ENCODE measurements around the gene VPS35. TPM values are rescaled to one million over a fixed set of nuclear protein-coding genes. Genes with fewer than 3 reads are reported as not detected.

VPS35 gene
- total and polyA plus RNA-seq, 10 of the 15 experiments (the other 5 are each of a cell fraction or from before 2014, with no cell fraction given), result 28.5 to 125 (median 60.6) TPM

DNA sequence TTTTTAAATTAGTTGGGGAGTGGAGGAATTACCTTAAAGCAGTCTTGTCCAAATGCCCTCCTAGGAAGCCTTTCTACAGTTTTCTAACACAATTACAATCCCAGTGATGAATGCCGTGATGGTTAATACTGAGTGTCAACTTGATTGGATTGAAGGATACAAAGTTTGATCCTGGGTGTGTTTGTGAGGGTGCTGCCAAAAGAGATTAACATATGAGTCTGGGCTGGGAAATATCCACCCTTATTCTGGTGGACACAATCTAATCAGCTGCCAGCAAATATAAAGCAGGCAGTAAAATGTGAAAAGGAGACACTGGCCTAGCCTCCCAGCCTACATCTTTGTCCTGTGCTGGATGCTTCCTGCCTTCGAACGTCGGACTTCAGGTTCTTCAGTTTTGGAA lies 12.6 kb upstream of the VPS35 start:
- ChIA-PET POLR2A (interaction anchor here (0.6 kb wide), 1 partner anchor 67 kb away, joined by 3 read pairs; no protein-coding TSS in a partner anchor), SMC1A (ENCODE audit: uncharacterized antibody, unreplicated experiment) (no interaction called here), RAD21 (ENCODE audit: unreplicated experiment) (no interaction called here), CTCF (no interaction called here)
- H3K4me2 ChIP-seq (ENCODE audit: control insufficient read depth, insufficient read depth), result no peak overlapping the region
- H3K9me3 ChIP-seq (replicated peaks; ENCODE audit: control insufficient read depth, insufficient read depth, low read length), result no peaks in the 10 kb centered on the region
- no peaks in the 10 kb centered on the region for H4K20me1 ChIP-seq (ENCODE audit: control insufficient read depth, insufficient read depth)
- 100% methylated on average over 4 of the region's 4 CpGs for WGBS (ENCODE audit: insufficient coverage, insufficient replicate concordance, low lambda C conversion rate, missing lambda C conversion rate)
- no peak for DNase-seq (ENCODE audit: low read depth, low spot score)
- in situ Hi-C loops (cut with MboI) (no loop called here), intact Hi-C loops (cut with micrococcal nuclease; ENCODE audit: unreplicated experiment) (no loop called here)
- peaks cover 0 to 9% of the 10 kb centered on the region in 2 experiments; a peak in 1 of 4 replicates for H3K36me3 ChIP-seq (ENCODE audit: control insufficient read depth in 2 of 2, insufficient read depth in 2 of 2, low read length in 1 of 2)
- no peak overlapping the region for H2AFZ ChIP-seq (ENCODE audit: control insufficient read depth, low read depth, low read length)
- BruUV-seq (replicated peaks), result no TSS peak
- H3K27ac ChIP-seq (ENCODE audit: control insufficient read depth, insufficient read depth), result no peak overlapping the region
- H3K4me3 ChIP-seq, result no peak overlapping the region
- no peaks in the 10 kb centered on the region for H3K79me2 ChIP-seq (ENCODE audit: control insufficient read depth, insufficient read depth, low read length)
- H3K9ac ChIP-seq (ENCODE audit: control insufficient read depth, insufficient read depth, low read length), result no peak overlapping the region
- TF ChIP-seq NFIC (IDR thresholded peaks at IDR 0.05; ENCODE audit: low read depth, low read length) (no peak), SUPT20H (IDR thresholded peaks at IDR 0.05; ENCODE audit: borderline replicate concordance, control insufficient read depth, low read depth, low read length) (no peak), FOXM1 (IDR thresholded peaks at IDR 0.05; ENCODE audit: low read depth, low read length) (no peak), STAT3 (IDR thresholded peaks at IDR 0.05; ENCODE audit: low read depth, low read length) (no peak), POLR2AphosphoS5 (IDR thresholded peaks at IDR 0.05; ENCODE audit: low read length) (no peak), RBBP5 (conservative IDR thresholded peaks at IDR 0.05) (no peak), ZNF217 (IDR thresholded peaks at IDR 0.05) (no peak), SIX5 (IDR thresholded peaks at IDR 0.05; ENCODE audit: low read depth, low read length, severe bottlenecking) (no peak), CEBPB (IDR thresholded peaks at IDR 0.05; ENCODE audit: borderline replicate concordance in 1 of 2, low read depth in 2 of 2, low read length in 2 of 2) (no peak), MYC (IDR thresholded peaks at IDR 0.05; ENCODE audit: insufficient read depth, insufficient read length, insufficient replicate concordance, low read length, severe bottlenecking) (no peak), PML (IDR thresholded peaks at IDR 0.05; ENCODE audit: low read length) (no peak), ZNF622 (IDR thresholded peaks at IDR 0.05) (no peak)
- TF ChIP-seq, protein P1, sequence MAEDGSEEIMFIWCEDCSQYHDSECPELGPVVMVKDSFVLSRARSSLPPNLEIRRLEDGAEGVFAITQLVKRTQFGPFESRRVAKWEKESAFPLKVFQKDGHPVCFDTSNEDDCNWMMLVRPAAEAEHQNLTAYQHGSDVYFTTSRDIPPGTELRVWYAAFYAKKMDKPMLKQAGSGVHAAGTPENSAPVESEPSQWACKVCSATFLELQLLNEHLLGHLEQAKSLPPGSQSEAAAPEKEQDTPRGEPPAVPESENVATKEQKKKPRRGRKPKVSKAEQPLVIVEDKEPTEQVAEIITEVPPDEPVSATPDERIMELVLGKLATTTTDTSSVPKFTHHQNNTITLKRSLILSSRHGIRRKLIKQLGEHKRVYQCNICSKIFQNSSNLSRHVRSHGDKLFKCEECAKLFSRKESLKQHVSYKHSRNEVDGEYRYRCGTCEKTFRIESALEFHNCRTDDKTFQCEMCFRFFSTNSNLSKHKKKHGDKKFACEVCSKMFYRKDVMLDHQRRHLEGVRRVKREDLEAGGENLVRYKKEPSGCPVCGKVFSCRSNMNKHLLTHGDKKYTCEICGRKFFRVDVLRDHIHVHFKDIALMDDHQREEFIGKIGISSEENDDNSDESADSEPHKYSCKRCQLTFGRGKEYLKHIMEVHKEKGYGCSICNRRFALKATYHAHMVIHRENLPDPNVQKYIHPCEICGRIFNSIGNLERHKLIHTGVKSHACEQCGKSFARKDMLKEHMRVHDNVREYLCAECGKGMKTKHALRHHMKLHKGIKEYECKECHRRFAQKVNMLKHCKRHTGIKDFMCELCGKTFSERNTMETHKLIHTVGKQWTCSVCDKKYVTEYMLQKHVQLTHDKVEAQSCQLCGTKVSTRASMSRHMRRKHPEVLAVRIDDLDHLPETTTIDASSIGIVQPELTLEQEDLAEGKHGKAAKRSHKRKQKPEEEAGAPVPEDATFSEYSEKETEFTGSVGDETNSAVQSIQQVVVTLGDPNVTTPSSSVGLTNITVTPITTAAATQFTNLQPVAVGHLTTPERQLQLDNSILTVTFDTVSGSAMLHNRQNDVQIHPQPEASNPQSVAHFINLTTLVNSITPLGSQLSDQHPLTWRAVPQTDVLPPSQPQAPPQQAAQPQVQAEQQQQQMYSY (CRISPR knock-in tag; IDR thresholded peaks at IDR 0.05), result no peak
- TF ChIP-seq, protein P2, sequence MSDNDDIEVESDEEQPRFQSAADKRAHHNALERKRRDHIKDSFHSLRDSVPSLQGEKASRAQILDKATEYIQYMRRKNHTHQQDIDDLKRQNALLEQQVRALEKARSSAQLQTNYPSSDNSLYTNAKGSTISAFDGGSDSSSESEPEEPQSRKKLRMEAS (IDR thresholded peaks at IDR 0.05; ENCODE audit: low read depth, low read length), result no peak
- TF ChIP-seq, protein P3, sequence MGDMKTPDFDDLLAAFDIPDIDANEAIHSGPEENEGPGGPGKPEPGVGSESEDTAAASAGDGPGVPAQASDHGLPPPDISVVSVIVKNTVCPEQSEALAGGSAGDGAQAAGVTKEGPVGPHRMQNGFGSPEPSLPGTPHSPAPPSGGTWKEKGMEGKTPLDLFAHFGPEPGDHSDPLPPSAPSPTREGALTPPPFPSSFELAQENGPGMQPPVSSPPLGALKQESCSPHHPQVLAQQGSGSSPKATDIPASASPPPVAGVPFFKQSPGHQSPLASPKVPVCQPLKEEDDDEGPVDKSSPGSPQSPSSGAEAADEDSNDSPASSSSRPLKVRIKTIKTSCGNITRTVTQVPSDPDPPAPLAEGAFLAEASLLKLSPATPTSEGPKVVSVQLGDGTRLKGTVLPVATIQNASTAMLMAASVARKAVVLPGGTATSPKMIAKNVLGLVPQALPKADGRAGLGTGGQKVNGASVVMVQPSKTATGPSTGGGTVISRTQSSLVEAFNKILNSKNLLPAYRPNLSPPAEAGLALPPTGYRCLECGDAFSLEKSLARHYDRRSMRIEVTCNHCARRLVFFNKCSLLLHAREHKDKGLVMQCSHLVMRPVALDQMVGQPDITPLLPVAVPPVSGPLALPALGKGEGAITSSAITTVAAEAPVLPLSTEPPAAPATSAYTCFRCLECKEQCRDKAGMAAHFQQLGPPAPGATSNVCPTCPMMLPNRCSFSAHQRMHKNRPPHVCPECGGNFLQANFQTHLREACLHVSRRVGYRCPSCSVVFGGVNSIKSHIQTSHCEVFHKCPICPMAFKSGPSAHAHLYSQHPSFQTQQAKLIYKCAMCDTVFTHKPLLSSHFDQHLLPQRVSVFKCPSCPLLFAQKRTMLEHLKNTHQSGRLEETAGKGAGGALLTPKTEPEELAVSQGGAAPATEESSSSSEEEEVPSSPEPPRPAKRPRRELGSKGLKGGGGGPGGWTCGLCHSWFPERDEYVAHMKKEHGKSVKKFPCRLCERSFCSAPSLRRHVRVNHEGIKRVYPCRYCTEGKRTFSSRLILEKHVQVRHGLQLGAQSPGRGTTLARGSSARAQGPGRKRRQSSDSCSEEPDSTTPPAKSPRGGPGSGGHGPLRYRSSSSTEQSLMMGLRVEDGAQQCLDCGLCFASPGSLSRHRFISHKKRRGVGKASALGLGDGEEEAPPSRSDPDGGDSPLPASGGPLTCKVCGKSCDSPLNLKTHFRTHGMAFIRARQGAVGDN (IDR thresholded peaks at IDR 0.05), result no peak
- TF ChIP-seq, protein P4, sequence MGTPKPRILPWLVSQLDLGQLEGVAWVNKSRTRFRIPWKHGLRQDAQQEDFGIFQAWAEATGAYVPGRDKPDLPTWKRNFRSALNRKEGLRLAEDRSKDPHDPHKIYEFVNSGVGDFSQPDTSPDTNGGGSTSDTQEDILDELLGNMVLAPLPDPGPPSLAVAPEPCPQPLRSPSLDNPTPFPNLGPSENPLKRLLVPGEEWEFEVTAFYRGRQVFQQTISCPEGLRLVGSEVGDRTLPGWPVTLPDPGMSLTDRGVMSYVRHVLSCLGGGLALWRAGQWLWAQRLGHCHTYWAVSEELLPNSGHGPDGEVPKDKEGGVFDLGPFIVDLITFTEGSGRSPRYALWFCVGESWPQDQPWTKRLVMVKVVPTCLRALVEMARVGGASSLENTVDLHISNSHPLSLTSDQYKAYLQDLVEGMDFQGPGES (IDR thresholded peaks at IDR 0.05), result no peak
- no peaks in the 10 kb centered on the region for H3K27me3 ChIP-seq (replicated peaks in 1 of 2; ENCODE audit: control insufficient read depth in 2 of 2, insufficient read depth in 2 of 2, low read length in 1 of 2)
- no peak for ATAC-seq
- FAIRE-seq, result no peak
- no peaks in the 10 kb centered on the region for H3K4me1 ChIP-seq (ENCODE audit: control insufficient read depth, insufficient read depth, low read length)

All from GM12878 (cell line).